ENCODE data around the gene SLIT3.

The SLIT3 gene

DNA sequence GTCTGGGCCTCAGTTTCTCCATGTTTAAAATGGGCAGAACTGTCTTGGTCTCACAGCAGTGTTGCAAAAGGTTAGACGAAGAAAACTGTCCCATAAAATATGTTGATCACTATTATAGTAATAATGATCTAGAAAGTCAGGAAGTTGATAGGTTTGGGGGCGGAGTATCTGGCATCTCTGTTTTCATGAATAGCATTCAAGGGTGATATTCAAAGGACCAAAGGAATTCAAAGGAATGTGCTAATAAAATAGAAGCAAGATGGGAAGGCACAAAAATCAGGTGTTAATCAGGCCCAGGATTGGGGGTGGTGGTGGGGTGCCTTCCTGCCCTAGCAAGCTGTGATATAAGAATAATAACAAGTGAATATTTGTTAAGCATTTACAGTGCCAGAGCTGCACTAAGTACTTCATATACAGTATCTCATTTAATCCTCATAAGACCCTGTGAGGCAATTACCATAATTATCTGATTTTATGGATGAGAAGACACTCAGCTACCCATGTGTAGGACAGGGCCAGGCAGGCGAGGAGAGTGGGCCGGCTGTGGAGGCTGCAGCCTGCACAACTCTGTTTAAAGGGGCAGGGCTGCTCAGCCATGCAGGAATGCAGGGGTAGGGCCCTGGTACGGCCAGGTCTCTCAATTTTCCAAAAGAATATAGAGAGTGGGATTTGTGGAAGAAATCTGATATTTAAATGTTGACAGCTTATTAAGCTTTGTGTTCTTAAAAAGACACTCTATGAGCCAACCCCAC is 579.8 kb downstream of the SLIT3 start:
- no peak for DNase-seq

DNA sequence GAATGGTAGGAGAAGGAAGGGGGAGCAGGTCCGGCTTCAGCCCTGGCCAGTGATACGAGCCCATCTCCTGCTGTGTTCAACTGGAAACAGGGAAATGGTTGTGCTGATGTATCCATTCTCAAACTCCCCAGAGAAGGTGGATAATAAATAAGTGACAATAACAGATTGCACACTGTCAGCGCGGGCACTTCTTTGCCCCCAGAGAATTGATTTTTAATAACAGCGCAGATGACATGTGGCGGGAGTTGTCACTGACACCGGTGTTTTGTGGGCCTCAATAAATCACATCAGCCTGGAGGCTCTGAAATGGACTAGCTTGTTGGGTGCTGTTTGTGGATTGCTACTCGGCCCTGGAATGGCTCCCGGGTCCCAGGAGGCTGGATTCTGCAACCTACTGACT is 580.4 kb downstream of the SLIT3 start:
- DNase-seq: no peak

DNA sequence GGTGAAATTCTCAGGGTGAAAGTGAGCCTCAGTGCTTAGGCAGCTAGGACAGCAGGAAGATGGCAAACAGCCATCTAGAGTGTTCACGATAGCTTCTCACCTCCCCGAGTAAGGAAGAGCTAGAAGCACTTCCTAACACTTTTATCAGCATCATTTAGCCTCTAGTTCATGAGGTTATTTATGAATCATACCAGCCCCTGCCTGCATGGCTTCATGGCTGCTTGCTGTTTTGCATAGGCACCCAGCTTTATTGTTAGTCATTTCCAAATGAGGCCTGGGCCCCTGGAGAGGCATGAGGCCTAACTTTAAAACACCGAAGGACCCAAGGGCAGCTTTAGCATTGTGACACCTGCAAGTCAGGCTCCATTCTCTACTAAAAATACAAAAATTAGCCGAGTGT is 586.9 kb downstream of the SLIT3 start:
- DNase-seq: no peak

DNA sequence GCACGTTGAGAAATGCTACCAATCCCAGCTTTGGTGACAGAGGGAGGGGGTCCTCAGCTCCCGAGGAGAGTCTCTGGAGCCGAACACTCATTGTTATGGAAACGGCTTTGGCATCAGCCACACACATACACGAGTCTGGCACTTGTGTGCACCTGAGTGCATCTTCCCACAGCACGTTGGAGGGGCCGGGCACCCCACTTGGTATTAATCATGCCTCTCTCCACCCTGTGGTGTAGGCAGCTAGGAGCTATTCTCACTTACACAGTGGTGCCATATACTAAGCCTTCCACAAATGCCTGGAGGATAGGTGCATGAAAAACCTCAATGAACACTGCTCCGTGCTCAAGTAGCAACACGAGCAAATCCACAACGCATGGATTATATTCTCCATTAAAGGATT is 587.9 kb downstream of the SLIT3 start:
- DNase-seq: peak in 1 of 56 donors; percentile 2

DNA sequence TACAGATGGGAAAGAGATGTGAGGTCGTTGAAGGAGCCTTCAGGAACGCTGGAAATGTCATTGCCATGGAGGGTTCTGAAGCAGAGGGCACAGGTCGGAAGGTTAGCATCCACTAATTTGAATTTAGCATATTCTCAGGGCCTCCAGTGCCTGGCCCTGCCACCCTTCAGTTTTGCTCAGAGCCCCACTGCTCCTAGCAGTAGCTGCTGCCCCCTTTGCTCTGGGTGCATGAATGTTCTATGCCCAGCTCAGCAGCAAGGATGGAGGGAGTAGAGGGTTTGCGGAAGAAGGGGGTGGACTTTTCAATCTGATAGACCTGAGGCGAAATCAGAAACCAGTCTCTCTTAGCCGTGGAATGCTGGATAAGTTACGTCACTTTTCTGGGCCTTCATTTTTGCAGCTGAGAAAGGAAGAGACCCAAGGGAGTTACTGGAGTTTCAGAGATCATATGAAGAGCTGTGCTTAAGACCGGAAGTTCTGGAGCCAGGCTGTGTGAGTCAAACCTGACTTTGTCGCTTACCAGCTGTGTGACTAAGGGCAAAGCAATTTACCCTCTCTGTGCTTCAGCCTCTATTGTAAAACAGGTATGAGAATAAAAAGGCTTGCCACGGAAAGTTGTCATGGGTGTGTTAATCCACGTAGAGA is 588.5 kb downstream of the SLIT3 start:
- no peak for DNase-seq

DNA sequence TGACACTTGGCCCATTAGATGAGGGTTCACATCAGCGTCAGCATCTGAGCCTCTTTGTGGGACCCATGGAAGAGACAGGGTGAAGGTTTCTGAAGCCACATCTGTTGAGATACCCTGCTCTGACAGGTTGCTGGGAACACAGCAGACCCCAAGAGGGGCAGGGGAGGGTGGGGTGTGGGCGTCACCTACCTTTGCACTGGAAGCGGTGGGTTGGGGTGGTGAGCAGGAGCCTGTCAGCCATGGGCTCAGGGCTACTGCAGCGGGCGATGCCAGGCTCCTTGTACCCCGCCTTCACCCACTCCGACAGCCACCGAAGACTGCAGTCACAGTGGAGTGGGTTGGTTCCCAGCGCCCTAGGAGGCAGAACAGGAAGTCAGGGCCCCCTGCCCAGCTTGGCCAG is 590.2 kb downstream of the SLIT3 start:
- no peak for DNase-seq

DNA sequence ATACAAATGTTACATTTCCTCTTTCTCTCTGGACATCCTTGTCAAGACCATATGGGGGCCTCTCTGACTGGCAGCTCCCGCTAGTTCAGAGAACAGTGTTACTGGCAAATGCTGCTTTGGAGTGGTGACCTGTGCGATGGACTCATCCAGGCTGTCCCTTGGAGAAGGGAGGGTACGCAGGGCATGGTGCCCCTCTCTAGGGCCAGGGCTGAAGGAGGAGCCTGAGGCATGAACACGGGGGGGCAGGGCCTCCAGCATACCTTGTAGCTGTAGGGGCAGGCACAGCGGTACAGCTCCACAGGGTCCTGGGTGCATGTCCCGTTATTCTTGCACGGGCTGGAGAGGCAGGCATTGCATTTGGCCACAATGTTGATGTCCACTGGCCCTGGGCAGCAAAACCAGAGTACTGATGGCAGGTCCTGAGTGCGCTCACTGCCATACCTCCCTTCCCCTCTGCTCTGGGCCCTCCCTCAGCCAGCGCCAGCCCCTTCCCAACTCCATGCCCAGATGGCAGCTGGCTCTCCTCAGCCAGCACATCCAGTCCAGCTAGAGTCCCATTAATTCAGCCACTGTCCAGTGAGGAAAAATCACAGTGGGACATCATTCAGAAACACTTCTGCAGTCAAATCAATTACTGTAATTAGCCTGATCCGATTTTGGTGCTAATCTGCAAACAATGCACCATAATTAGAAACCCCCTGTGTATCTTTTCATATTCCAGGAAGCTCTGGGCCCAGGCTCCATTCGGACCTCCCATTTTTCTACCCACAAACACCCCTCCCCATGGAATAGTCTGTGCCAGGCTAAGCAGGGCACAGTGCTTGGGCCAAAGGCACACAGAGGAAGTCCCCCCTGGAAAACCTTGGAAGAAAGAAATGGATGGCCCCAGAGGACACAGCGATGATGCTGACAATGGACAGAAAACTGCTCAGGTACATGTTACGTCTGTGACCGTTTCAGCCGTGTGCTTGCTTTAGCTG is 592.9 kb downstream of the SLIT3 start:
- no peak for DNase-seq

DNA sequence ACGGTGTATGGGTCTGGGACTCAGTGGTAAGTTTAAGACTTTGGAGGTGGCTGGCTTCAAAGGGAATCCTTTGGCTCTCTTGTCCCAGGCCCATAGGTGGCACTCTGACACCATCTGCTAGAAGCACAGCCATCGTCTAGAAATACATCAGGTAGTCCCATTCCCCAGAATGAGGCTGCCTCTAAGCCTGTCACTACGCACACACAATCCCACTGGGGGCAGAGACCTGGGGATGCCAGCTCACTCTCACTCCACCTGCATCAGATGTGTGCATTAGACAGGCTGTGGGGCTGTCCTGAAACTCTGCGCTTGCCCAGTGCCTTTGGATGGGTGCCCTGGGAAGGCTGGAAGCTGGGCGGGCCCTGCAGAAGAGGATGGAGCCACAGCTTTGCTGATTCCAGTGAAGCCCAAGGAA is 594.3 kb downstream of the SLIT3 start:
- peak in 36 of 56 donors; percentile 1 to 61 (median 22) for DNase-seq

DNA sequence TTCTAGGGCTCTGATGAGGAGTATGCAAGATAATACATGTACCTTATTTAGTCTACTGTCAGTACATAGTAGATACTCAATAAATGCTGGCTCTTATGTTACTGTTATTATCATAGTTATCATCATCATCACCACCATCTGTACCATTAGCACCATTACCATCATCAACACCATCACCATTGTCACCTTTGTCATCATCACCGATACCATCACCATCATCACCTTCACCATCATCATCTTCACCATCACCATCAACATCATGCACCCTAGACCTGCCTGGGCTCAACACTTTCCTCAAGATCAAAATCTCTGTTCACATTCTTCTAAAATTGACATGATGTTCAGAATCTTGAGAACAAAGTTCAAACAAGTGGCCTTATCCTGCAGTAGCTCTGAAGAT is 595.6 kb downstream of the SLIT3 start:
- no peak for DNase-seq

DNA sequence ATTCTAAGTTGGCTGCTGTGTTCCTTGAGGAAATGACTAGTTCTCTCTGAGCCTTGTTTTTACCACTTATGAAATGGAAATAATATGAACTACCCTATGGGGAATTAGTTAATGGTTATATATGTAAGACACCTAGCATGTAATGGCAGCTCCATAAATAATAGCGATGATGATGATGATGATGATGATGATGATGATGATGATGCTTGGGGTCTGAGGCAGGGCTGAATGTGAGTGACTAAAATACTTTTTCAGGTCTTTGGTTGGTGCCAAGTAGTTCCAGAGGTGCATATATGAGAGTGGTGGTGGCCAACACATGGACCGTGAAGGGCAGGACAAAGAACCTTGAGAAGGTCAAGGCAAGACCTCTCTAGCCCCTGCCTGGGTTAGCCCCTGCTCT is 598.4 kb downstream of the SLIT3 start:
- DNase-seq: no peak

DNA sequence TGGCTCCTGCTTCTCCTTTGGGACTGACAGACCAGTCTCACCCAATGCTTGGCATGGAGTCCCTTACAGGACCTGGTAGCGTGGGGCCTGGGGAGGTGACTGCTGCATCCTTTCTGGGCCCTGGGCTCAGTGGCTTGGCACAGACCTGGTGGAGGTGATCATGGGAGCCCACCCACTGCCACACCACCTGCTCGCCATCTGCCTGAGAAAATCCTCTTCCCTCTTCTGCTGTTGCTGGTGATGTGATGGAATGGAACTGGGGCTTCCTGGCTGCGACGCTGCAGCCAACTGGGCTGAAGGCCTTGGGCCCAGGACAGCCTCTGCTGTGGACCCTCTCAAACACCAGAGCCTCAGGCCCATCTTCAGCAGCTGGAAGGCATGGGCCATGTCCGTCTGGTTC is 599.3 kb downstream of the SLIT3 start:
- DNase-seq: no peak

DNA sequence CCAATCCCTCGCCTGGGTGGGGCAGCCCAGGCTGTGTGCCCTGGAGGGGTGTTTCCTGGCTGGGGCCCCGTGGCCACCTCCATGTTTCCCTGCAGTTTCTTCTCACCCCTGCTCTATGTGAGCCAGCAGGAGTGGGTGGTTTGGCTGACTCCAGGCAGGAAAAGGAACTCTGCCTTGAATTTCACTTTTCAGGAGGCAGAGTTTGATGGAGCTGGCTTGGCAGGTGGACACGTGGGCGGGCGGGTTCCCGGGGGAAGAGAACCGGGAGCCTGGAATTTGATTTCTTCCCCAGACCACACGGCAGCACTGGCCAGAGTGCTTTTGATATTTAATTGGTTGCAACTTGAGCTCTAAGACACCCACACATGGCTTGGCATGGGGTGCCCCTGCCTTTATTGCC is 601.9 kb downstream of the SLIT3 start:
- DNase-seq: peak in 5 of 56 donors; percentile 1 to 14 (median 7)

DNA sequence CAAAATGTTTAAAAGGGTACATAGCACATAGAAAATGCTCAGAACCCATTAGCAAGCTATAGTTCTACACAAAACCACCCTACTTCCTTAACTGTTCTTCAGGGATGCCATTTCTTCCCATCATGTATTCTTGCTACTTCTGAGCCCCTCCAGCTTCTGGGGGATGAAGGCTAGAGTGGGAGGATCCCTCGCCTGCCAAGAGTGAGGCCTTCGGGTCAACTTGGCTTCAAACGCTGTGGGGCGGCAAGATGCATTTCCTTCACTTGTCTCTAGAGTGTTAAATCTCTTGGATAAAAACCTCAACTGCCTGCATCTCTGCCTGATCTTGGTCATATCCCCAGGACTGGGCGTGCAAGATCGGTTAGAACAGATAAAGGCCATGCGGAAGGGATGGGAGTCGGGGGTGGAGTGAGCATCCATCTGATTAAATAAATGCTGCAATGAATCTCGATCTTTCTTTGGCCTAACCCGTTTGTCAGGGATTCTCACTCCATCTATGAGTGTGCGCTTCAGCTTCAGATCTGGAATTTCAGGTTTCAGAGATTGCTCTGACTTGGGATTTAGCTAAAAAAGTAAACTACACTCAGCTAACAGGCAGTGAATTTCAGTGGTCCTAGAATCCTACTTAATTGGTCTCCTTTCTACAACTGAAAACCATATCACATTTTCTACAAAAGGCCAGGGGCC is 603.8 kb downstream of the SLIT3 start:
- no peak for DNase-seq

DNA sequence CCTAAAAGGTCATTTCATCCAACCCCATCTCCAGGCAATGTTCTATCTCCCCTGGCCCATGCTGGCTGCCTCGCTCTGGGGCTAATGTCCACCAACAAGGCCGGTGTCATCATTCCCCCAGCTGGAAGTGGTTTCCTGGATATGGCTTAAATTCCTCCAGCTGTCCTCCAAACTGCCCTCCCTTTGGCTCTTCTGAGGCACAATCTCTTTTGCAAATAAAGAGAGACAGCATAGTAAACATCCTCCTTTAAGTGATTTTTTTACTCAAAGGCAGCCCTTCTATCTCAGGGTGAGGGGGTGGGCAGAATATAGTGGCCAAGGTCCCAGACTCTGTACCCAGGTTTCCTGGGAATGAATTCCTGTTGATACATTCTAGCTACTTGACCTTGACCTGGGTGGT is 604.3 kb downstream of the SLIT3 start:
- no peak for DNase-seq

DNA sequence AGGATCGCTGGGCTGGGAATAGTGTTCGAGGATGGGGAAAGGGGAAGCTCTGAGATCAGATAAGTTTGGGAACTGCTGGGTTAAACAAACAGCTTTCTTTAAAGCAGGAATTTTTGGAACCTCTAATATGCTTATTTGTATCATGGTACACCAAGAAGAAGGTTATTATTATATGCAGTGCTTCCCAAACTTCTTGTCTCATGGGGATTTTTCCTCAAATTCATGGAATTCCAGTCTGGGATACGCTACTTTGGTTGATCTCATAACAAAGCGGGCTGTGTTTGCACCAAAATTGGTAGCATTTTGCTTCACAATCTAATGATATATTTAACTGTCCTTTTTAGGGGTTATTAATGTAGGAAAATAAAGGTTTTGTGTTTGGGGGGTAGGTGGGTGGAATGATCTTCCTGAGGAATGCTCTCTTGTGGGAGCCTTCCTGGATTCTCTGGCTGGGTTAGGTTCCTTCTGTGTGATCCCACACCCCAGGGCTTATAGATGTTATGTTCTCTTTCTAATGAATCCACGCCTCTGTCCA is 605.6 kb downstream of the SLIT3 start:
- no peak for DNase-seq

DNA sequence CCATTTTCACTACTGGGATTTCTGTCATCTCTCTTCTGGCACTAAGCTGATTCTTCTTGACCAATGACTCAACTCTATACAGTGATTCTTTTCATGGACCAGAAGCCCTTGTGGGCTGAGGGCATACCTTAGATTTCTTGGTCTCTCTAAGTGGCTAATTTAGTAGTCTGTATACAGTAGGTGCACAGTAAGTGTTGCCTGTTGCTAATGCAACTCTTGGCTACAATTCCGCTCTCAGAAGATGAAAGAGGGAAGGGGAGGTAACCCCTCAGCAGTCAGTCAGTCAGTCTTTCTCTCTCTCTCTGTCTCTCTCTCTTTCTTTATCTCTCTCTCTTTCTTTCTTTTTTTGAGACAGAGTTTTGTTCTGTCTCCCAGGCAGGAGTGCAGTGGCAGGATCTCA is 606.6 kb downstream of the SLIT3 start:
- DNase-seq: no peak

DNA sequence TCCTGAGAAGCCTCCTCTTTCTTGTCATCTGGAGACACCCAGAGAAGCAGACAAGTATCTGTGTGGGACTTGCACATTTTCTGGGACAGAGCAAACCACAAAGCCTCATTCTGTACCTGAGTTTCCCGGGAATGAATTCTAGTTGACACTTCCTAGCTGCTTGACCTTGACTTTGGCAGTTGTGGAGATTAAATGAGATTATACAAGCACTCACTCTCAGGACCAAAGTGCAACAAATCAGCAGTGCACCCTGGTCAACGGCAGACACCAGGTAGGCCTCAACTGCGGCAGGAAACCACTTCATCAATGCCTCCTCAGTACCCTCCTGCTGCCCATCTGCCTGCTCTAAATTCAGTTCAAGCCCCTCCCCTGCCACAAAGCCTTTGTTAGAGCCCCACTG is 607.1 kb downstream of the SLIT3 start:
- DNase-seq: no peak

DNA sequence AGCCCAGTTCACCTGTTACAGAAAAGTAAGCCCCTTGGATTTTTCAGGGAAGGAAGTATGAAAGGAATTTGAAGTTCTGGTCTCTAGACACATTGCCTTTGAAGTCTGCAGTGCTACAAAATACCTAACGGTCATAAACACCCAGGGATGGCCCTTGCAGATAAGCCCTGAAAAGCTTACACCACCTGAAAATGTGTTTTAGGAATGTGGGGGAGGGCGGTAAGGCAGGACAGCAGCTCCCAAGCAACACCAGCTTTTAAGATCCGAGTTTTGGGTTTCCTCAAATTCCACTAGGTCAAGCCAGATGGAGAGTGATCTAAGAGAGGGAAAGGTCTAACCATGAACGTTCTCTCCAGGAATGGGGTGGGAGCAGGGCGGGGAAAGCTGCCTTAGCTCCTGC is 607.6 kb downstream of the SLIT3 start:
- DNase-seq: no peak

DNA sequence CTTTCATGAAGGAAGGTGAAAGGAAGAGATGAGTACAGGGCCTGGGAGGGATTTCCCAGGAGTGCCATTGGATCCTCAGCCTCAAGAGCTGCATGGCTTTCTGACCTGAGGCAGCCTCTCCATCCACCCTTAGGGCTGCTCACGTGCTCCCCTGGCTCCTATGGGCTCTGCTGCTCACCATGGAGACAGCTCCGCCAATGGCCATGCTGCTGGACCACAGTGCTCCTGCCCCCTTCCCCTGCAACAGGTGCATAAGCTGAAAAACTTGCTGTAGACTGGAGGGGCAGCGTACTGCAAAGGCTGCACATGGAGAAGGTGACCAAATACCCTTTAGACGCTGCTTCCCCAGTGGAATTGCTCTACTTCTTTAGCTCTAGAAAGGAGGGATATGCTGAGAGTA is 609.0 kb downstream of the SLIT3 start:
- no peak for DNase-seq

DNA sequence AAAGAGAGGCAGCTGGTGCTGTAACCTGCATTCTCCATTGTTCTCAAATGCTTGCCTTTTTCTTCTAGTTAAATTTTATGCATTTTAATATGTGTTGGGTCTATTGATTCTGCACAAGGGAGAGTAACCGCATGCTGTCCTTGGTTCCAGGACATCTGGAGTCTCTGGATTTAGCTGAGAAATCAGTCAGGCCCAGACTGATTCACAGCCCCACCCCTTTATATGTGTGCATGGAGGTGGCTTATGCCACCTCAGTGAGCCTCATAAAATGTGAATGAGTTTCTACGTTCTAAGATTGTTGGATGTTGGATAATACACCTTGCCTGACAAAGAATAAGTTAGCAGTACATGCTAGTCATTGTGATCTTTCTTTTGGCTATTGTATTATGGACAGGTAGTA is 611.7 kb downstream of the SLIT3 start:
- no peak for DNase-seq

DNA sequence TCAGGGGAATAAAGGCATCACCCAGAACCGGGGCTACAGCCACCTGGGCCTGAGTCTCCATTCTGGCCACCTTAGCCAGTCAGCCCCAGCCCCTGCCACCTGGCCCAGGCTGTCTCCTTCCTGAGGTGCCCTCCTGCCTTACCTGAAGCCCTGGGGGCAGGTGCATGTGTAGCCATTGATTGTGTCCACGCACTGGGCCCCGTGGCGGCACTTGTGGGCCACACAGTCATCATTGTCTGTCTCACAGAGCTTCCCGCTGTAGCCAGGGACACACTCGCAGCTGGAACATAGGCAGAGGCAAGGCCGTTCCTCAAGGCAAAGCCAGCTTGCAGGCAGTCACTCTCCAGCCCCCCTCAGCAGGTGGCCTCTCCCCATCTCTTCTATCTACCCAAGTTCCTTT is 614.1 kb downstream of the SLIT3 start:
- DNase-seq: no peak

All from amygdala (tissue), 56 donors.